GM18861 (cell line): ENCODE data around the gene RET.

Experiments
- ATAC-seq: cut with Tn5 transposase; IDR thresholded peaks from one replicate; pipeline ENCODE4 v1.9.1; 2021; ENCODE audit not compliant: unreplicated experiment

RET gene

DNA sequence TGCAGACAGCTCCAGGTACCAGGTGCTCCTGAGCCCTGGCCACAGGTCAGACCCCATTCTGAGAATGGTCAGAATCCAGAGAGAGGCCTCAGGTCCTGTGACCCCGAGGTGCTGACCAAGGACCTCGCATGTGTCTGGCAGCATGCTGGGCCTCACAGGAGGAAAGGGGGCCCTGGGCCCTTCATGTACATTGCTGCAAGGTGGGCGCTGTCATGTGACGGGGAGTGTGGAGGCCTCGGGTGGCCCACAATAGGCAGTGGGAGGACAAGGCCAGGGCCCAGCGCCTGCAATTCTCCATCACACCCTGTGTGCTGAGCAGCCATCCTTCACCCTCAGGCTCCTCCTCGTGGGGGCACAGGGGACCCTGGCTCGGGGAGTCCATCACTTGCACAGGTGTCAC, 15.5 kb upstream of the RET start:
- no peak for ATAC-seq

DNA sequence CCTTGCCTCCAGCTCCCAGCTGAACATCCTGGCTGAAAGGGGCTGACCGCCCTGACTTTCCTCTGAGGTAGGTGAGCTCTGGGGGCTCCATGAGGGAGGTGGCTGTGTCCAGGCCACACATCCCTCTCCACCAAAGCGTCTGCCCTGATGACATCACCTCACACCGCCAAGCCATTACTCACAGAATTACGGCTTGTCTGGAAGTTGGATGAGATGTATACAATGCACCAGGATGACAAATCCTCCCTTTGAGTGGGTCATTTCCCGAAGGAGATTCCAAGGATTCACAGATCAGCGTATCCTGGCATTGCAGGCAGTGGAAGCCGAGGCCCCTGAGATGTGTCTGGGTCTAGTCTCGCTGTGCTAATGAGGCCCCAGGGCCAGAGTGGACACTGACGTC, 15.1 kb upstream of the RET start:
- no peak for ATAC-seq

DNA sequence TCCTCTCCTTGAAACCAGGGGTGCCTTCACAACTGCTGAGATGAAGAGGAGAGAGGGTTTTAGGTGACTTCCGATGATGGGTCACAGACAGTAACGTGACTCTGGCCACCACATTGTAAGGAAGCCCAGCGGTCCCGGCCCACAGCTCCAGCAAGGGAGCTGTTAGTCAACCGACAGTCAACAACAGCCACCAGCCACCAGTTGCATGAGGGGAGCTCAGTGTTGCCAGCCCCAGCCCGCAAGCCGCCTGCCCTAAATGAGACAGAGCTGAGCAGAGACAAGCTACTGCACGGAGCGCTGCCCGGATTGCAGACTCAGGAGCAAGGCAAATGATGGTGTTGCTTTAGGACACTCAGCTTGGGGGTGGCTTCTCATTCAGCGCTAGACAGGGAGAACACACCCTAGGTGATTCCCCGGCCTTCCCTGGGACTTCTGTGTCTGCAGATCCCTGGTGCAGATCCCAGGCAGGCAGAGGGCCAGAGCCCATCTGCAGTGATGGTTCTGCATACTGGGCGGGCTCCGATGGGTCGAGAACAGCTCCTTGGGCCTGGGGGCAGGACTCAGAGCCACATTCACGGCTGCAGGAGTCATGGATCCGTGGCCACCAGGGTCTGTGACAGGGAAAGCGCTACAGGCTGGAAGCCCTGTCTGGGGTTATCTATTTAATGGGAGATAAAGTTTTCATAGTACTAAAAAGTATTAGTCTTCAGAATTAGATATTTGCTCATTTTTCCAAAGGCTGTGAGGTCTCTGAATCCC, 14.3 kb upstream of the RET start:
- ATAC-seq, result no peak

DNA sequence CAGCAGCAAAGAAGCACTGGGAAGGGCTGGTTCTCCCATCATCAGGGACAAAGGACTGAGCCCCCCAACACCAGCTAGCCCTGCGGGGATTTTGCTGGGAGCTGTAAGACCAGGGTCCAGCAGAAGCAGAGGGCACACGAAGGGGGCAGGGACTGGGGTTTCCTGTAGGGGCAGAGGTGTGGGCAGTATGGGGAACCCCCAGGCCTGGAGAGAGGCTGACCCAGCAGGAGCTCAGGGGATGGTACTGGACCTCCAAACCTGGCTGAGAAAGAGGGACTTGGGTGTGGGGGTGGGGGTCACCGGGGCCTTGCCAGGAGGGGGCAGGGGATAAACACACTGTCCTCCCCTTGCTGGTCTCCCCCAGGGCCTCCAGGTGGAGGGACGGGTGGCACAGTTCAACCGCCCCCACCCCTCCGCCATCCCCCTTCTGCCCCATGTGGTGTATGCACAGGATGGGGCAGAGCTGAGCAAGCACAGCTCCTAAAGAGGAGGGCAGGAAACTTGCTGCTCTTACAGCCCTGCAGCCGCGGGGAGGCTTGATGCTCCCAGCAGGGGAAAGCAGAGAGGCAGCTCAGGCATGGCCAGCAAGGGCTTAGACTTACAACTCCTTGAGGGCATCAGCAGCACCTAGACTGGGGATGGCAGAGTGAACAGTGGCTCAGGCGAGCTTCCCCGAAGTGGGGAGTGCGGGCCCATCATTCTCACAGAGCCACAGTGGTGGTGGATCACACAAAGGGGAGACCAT, 12.4 kb upstream of the RET start:
- no peak for ATAC-seq

DNA sequence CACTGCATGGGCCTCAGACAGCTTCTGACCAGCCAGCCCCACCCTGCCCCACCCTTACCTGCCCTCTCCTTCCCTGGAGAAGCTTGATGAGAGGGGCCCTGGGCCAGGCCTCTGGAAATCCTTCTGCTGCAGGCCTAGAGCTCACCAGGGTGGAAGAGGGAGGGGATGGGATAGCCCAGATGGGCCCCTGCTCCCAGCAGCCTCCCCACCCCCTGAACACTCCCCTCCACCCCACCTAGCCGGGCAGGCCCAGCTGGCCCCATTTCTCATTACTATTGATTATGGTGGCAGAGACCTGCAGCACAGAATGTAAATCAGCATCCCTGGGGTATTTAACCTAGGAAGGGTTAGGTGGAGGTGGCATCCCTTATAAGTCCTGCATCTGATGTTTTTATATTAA, 11.6 kb upstream of the RET start:
- no peak for ATAC-seq

DNA sequence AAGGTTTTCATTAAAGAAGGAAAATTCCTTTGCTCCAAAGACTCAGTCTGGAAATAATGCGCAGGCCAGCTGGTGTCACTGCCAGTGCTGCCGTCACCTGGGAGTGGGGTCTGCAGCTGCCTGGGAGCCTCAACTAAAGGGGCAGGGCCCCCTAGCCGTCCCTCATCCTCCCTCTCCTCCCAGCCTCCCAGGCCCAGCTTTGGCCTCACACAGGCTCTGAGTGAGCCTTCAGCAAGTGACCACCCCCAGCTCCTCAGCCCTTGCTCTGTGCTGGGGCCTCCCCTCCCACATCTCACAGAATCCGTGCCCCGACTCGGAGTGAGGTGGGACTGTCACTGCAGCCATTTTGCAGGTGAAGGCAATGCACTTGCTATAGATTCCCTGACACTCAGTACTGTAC, 11.1 kb upstream of the RET start:
- ATAC-seq, result no peak

DNA sequence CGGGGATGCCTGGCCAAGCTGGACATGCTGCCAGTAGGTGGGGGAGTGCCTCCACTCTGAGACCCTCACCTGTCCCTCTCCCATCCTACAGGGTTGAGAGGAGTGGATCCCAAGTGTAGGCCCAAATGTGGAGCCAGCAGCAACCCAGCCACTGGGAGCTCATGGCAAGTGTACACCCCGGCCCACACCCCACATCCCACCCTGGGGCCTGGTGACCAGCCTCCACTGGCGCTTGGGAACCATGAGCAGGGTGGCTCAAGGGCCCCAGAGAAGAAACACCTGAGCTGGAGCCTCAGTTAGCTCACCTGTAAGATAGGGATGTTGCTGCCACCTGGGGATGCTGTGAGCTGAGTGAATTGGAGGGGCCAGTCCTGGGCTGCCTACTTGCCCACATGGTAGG, 10.4 kb upstream of the RET start:
- ATAC-seq, result no peak

DNA sequence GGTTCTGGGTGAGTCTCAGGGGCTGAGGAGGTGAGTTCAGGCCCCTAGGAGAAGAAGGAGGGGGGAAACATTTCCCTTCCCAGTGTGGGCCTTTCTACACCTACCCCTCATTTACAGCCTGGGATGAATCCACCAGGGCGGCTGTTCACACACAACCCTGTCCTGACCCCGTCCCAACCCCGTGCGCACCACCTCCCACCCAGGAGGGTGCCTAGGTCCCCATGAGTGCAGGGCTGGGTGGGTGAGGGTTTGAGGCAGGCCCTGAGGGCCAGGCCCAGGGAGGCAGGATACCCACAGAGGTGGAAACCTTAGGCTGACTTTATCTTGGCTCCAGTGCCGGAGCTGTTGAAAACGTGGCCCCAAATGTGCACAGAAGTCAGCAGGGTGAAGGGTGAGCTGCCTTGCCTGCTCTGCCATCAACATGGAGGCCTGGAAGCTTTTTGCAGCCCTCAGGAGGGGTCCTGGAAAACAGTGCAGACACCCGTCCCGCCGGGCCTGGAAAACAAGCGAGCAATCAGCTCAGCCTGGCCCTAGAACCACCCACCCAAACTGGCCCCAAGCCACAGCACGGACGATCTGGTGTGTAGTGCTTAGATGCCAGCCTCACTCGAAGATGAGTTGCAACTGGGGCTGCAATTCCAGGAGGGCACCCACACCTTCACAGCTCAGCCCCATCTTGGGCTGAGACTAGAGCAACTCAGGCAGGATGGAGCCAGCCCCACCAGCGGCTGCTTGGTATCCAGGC, 9.3 kb upstream of the RET start:
- no peak for ATAC-seq

DNA sequence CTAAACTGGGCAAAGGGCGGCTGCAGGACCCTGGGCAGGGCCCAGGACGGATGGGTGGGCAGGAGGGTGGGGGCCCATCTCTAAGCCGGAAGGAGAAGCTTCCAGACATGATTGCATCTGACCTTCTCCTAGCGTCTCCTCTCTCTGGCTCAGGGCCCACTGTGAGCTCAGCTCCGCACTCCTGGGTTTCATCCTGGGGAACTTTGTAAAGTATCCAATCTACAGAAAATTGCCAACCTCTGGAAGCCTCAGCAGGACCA, 8.8 kb upstream of the RET start:
- ATAC-seq, result no peak

DNA sequence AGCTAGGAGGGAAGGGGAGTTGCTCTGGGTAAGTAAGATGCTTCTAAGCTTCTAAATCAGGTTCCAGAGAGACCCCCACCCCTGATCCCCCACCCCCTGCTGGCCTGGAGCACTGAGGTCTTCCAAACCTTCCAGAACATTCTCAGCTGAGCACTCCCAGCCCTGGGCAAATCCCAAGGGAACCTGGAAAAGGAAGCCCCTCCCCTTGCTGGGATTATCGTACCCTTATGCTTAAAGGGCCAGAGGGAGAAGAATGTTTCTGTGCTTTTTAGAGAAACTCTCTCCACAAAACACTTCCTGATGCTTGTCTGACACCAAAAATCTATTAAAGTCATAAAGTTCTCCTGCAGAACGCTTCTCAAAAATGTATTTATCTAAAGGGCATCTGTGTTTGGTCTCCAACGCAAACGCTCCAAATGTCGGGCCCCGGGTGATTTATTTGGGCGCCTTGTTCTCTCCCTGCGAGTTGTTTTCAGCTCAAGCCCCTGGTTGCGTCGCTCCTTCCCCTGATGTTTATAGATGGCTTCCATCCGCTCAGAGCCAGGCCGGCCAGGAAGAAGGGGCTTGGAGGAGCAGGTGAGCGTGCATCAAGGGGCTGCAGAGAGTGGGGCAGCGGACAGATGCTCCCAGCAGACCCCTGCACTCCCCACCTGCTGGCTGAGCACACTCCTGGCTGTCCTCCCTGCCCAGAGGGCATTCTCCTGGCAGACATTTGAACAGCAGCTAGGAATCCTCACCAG, 8.2 kb upstream of the RET start:
- ATAC-seq, result no peak

DNA sequence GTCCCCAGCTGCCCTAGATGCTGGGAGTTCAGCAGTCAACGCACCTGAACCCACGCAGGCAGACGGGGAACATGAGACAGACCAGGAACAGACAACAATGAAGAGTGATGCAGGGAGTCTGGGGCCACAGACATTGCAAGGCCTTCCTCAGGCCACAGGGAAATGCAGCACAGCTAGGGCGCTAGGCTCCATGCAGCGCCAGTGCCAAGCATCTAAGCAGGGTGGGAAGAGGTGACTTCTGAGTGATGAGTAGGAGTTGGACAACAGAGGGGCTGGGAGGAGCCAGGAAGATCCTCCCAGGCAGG, 7.7 kb upstream of the RET start:
- ATAC-seq, result no peak

DNA sequence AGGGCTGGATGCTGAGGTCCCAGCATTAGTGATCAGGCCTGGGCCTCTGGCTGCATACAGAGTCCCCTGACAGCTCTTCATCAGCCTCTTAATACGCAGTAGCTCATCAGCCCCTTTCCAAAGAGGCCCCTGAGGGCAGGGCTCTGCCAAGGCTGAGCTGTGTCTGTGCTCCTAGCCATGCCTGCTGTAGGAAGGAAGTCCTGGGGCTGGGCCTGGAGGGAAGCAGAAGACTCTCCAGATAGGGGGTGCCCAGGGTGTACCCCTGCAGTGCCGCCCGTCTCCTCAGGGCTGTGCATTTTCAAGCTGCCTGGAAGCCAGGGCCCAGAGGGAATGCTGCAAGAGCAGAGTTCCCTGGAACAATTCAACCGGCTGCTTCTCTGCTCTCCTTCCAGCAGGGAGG, 7.3 kb upstream of the RET start:
- ATAC-seq, result no peak

DNA sequence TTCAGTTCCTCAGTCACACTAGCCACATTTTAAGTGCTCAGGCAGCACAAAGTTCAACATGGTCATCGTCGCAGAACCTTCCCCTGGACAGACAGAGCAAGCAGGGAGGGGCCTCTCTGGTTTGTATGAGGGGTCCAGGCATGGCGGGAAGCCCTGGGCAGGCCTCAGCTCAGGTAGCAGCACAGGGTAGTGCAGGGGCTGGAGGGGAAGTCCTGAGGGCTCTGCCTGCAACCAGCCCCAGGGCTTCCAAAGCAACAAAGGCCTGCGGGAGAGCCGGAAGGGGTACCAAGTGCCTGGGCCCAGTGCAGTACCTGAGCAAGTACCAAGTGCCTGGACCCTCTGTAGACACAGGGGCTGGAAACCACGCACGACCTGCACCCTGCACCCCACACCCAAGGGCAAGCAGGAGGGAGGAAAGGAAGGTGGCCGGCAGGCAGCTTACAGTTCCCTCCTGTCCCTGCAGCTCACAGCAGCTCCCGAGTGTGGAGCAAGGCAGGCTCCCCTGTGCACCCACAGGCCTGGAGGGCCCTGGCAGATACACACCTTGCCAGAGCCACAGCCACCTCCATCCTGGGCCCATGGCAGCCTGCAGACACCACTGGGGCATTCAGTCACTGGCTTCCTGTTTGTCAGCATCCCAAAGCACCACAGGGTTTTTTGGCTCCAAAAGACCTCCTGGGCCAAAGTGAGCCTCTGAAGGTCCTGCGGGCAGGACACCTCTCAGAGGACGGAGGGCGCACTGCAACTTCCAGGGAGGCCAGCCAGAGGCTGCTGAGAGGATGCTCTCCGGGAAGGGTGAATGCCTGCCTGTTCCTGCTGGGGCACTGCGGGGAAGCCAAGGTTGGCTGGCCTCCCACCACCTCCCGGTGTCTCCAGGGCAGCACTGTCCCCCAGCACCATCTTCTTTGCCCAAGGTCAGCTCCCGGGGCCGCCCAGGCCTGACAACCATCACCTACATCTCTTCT, 6.5 kb upstream of the RET start:
- no peak for ATAC-seq

DNA sequence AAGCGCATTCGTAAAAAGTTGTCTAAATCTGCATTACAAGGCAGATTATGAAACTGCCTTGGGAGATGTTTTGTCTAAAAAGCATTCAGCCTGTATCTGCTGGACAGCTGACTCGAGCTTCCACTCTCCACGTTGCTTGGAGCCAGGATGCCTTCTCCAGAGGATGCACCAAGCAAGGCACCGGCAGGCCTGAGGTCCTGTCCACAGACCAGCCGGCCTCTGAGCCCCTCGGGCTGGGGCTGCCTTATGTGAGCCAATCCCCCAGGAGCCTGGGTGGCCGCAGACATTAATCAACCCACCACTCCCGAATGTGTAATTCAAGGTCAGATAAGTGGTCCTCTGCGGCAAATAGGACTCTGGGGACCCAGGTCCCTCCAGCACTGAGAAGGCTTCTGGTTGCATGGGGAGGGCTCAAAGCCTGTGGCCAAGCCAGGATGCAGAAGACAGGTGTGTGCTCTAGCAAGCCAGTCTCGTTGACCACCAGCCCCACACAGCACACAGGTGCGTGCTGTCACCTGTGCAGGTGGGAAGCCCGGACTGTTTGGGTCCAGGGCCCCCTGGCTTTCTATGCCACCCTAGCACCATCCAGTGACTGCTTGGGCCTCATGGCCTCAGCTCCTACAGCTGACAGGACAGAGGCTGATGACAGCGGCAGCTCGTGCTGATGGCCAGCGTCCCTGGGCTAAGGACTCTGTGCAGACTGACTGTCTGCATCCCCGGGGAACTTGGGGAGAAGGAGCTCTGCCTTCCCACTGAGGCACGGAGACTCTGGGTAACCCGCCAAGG, 4.8 kb upstream of the RET start:
- ATAC-seq, result no peak

DNA sequence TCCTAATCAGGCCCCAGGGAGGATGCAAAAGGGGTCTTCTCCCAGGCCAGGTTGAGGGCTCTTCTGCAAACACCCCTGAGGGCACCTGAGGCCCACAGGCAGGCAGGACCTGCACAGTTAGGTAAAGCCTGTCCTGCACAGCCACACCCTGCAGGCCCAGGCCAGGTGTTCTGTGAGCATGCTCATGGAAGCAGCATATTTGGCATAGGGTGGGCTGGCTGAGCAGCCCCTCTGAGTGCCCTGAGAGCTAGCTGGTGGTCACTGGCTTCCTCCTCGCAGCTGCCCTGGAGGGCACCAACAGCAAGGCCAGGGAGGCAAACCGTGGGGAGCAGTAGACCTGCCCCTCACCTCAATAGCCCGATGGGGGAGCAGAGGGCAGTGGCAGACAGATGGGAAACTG, 3.7 kb upstream of the RET start:
- no peak for ATAC-seq

DNA sequence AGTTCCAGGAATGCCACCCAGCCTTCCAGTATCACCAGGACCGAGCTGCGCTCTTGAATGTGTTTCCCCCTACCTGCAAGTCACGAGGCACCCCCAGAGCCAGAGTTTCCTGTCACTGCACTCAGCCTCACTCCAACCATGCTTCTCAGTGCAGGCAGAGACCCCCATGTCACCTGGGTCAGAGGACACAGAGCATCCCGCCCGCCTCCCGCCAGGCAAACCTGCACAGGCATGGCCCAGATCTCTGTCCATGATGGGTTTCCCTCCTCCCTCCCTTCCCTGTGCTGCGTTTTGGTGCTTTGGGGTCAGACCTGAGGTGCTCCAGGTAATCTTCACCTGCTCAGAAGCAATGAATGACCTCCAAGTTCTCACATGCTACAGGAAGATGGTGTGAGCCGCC, 3.1 kb upstream of the RET start:
- ATAC-seq, result no peak

DNA sequence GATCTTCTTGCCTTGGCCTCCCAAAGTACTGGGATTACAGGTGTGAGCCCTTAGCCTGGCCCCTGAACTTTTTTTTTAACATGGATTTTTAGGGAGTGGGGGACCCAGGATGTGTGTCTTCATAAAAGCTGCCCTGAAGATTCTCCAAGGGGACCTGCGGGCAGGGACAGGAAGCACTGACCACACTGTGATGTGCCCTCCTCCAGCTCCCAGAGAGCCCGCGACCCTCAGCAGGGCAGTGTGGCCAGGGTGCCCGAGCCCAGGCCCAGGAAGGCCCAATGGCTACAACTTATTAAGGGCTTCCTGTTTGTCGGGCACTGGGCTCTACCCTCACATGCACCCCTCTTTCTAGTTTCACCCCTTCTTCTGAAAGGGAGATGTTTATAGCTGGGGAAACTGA, 2.5 kb upstream of the RET start:
- ATAC-seq, result no peak

DNA sequence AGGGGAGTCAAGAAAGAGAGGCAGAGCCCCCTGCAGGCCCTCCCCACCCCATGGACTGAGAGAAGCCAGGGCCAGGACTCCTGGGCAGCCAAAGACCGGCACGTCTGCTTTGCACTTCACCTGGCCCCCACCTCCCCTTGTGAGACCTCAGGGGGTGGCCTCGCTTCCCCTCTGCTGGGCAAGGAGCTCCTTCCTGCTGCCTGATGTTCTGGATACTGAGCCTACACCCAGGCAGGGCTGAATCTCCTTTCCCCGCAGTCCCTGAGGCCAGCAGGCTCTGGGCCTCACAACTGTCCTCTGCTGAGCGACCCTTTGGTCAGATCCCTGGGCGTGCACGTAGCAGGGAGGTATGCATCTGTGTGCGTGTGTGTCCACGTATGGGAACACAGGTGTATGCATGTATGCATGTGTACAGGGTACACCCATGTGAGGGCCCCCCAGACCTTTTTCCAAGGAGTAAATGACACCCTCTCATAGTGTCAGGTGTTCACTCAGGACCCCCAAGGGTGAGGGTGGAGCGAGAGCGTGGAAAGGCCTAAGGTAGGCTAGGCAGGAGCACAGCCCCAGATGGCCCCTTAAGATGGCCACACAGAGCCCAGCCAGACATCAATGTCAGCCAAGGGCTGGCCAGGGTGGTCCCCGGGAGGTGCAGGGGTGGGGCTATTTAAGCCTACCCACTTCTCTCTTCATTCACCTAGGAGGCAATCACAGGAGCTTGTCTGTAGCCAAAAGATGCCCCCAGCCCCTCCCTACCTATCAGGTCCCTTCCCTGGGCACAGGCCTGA, 1.9 kb upstream of the RET start:
- no peak for ATAC-seq

DNA sequence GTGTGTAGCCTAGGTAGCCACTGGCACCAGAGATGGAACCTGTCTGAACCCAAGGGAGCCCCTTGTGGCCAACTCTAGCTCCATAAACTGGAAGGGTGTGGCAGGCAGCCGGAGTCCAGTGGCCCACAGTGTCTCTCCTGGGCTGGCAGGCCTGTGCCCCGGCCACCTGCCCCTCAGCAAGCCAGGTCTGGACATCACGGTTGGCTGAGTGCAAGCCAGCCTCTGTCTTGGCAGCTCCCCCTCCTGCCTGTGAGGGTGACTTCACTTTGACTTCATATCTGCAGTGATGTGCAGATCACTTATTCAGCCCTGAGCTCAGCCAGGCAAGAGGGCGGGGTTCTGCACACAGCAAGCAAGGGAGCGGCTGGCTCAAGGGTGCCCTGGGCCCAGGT, 1.3 kb upstream of the RET start:
- ATAC-seq, result no peak
